ENCODE results near the gene ATG9B. TPM values are rescaled to one million over a fixed set of nuclear protein-coding genes. Genes with fewer than 3 reads are reported as not detected.

ATG9B gene
- total and polyA plus RNA-seq, 2 of the 13 experiments (the other 11 are each of a cell fraction or from before 2014, with no cell fraction given), result 0.24 TPM; not detected in 1

GRCh38 chr7:150981644-150982043 is 42.6 kb downstream of the ATG9B start:
- Histone ChIP-seq H3K4me3 (replicated peaks in 1 of 3; ENCODE audit: insufficient read depth in 1 of 3, low read depth in 2 of 3, low read length in 3 of 3) (no peak overlapping the region), H3K9ac (ENCODE audit: insufficient read depth, low read depth, low read length) (no peak overlapping the region), H3K36me3 (replicated peaks in 1 of 2; ENCODE audit: control insufficient read depth in 1 of 2, insufficient read depth in 2 of 2, low read length in 2 of 2) (no peaks in the 10 kb centered on the region), H3K4me1 (ENCODE audit: insufficient read depth, low read length) (peaks cover 16% of the 10 kb centered on the region), H3K27me3 (ENCODE audit: control insufficient read depth in 1 of 2, insufficient read depth in 2 of 2, low read length in 2 of 2) (peaks cover 4 to 32% of the 10 kb centered on the region in 2 experiments; a peak in 4 of 5 replicates), H4K20me1 (ENCODE audit: insufficient read depth, low read length) (0 out of 2 replicates have a peak, but pooled peaks cover 5% of the 10 kb centered on the region), H3K27ac (ENCODE audit: extremely low read length, insufficient read depth, low read length) (no peak overlapping the region), H2AFZ (ENCODE audit: low read length) (no peak overlapping the region), H3K79me2 (ENCODE audit: insufficient read depth, low read length) (no peaks in the 10 kb centered on the region), H3K9me3 (ENCODE audit: low read length) (no peaks in the 10 kb centered on the region), H3K4me2 (ENCODE audit: low read depth, low read length) (no peak overlapping the region)
- in situ Hi-C loops (cut with HindIII; ENCODE audit: extremely low pct_ligation_motif_present, low pct_unique_long_range_greater_than_20kb), result no loop called here
- 2% methylated on average over 6 of the region's 6 CpGs for WGBS (ENCODE audit: low lambda C conversion rate)
- ATAC-seq (no peak), DNase-seq (ENCODE audit: low spot score) (no peak), FAIRE-seq (no peak)
- no TSS peak for BruUV-seq (replicated peaks)
- ChIA-PET CTCF (ENCODE audit: low intra/inter-chr PET ratio, low total read pairs) (no interaction called here), POLR2A (no interaction called here)
- TF ChIP-seq ZNF577 (CRISPR knock-in tag; IDR thresholded peaks at IDR 0.05; ENCODE audit: borderline replicate concordance, low read depth) (no peak), BORCS8-MEF2B (CRISPR knock-in tag; IDR thresholded peaks at IDR 0.05) (no peak), ZNF367 (CRISPR knock-in tag; IDR thresholded peaks at IDR 0.05; ENCODE audit: borderline replicate concordance) (no peak), RFXANK (CRISPR knock-in tag; IDR thresholded peaks at IDR 0.05) (no peak), PBX3 (CRISPR knock-in tag; IDR thresholded peaks at IDR 0.05; ENCODE audit: borderline replicate concordance) (no peak), NFYC (CRISPR knock-in tag; IDR thresholded peaks at IDR 0.05) (no peak), ZNF768 (CRISPR knock-in tag; IDR thresholded peaks at IDR 0.05) (no peak), ZNF354B (CRISPR knock-in tag; IDR thresholded peaks at IDR 0.05) (no peak), ZNF569 (CRISPR knock-in tag; IDR thresholded peaks at IDR 0.05; ENCODE audit: borderline replicate concordance) (no peak), TOPORS (CRISPR knock-in tag; IDR thresholded peaks at IDR 0.05) (no peak), NR2F2 (IDR thresholded peaks at IDR 0.05; ENCODE audit: borderline replicate concordance, low read depth) (no peak), KLF12 (CRISPR knock-in tag; IDR thresholded peaks at IDR 0.05; ENCODE audit: borderline replicate concordance) (no peak), RXRB (CRISPR knock-in tag; IDR thresholded peaks at IDR 0.05; ENCODE audit: borderline replicate concordance) (no peak), MYC (CRISPR knock-in tag; IDR thresholded peaks at IDR 0.05; ENCODE audit: borderline replicate concordance) (no peak), POGZ (CRISPR knock-in tag; IDR thresholded peaks at IDR 0.05) (no peak), NFE2 (CRISPR knock-in tag; IDR thresholded peaks at IDR 0.05) (no peak), PRMT3 (CRISPR knock-in tag; IDR thresholded peaks at IDR 0.05; ENCODE audit: borderline replicate concordance, low read depth) (no peak)
- TF ChIP-seq, protein P1, sequence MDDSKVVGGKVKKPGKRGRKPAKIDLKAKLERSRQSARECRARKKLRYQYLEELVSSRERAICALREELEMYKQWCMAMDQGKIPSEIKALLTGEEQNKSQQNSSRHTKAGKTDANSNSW (CRISPR knock-in tag; IDR thresholded peaks at IDR 0.05; ENCODE audit: borderline replicate concordance), result no peak
- TF ChIP-seq, protein P2, sequence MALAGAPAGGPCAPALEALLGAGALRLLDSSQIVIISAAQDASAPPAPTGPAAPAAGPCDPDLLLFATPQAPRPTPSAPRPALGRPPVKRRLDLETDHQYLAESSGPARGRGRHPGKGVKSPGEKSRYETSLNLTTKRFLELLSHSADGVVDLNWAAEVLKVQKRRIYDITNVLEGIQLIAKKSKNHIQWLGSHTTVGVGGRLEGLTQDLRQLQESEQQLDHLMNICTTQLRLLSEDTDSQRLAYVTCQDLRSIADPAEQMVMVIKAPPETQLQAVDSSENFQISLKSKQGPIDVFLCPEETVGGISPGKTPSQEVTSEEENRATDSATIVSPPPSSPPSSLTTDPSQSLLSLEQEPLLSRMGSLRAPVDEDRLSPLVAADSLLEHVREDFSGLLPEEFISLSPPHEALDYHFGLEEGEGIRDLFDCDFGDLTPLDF (CRISPR knock-in tag; IDR thresholded peaks at IDR 0.05), result no peak
- intact Hi-C loops (cut with micrococcal nuclease; ENCODE audit: unreplicated experiment), result no loop called here
